ENCODE measurements around the gene MAZ. TPM values are rescaled to one million over a fixed set of nuclear protein-coding genes. Genes with fewer than 3 reads are reported as not detected.

Gene MAZ
- total and polyA plus RNA-seq, 2 of the 13 experiments (the other 11 are each of a cell fraction or from before 2014, with no cell fraction given): 203 to 277 TPM

- FAIRE-seq: no peak
- Histone ChIP-seq H3K4me2 (ENCODE audit: low read depth, low read length) (peak overlapping the region; percentile 86), H3K27ac (ENCODE audit: extremely low read length, insufficient read depth, low read length) (peak overlapping the region; percentile 53), H3K4me3 (replicated peaks in 1 of 3; ENCODE audit: insufficient read depth in 1 of 3, low read depth in 2 of 3, low read length in 3 of 3) (peak overlapping the region; percentile 59 to 71 (median 71)), H2AFZ (ENCODE audit: low read length) (no peak overlapping the region), H3K27me3 (ENCODE audit: control insufficient read depth in 1 of 2, insufficient read depth in 2 of 2, low read length in 2 of 2) (no peaks in the 10 kb centered on the region; a peak in 2 of 5 replicates), H3K9me3 (ENCODE audit: low read length) (no peaks in the 10 kb centered on the region), H3K79me2 (ENCODE audit: insufficient read depth, low read length) (peaks cover 25% of the 10 kb centered on the region), H3K4me1 (ENCODE audit: insufficient read depth, low read length) (peaks cover 98% of the 10 kb centered on the region), H4K20me1 (ENCODE audit: insufficient read depth, low read length) (peaks cover 5% of the 10 kb centered on the region; the same call in 1 of the 2 replicates), H3K9ac (ENCODE audit: insufficient read depth, low read depth, low read length) (peak overlapping the region; percentile 56), H3K36me3 (replicated peaks in 1 of 2; ENCODE audit: control insufficient read depth in 1 of 2, insufficient read depth in 2 of 2, low read length in 2 of 2) (peaks cover 0 to 9% of the 10 kb centered on the region in 2 experiments; a peak in 2 of 5 replicates)
- no peak for DNase-seq (ENCODE audit: low spot score)
- intact Hi-C loops (cut with micrococcal nuclease; ENCODE audit: unreplicated experiment) (no loop called here), in situ Hi-C loops (cut with HindIII; ENCODE audit: extremely low pct_ligation_motif_present, low pct_unique_long_range_greater_than_20kb) (loop anchor here (25.0 kb wide), 1 partner anchor 841 kb away; the partner anchor contains the start of genes FBRS and PRR14)
- ChIA-PET POLR2A (interaction anchor here (0.6 to 7.0 kb wide), 15 partner anchors 5 to 78 kb away, joined by 3 to 145 read pairs (median 6); partner anchors contain the start of genes ASPHD1, CDIPT, KIF22 and PRRT2), CTCF (ENCODE audit: low intra/inter-chr PET ratio, low total read pairs) (interaction anchor here (3.3 kb wide), 1 partner anchor 27 kb away, joined by 12 read pairs; no protein-coding TSS in a partner anchor)
- no TSS peak for BruUV-seq (replicated peaks)
- ATAC-seq: 0 out of 3 replicates have a peak, but pooled peaks have one; percentile 3
- WGBS (ENCODE audit: low lambda C conversion rate): 26% methylated on average over 7 of the region's 7 CpGs
- TF ChIP-seq GABPA (IDR thresholded peaks at IDR 0.05; ENCODE audit: low read depth, low read length): no peak
- peak; percentile 60; the same call in 1 of the 2 replicates for TF ChIP-seq GABPA (CRISPR knock-in tag; IDR thresholded peaks at IDR 0.05; ENCODE audit: low read depth)
- no peak for TF ChIP-seq HOXD1 (CRISPR knock-in tag; IDR thresholded peaks at IDR 0.05)
- 0 out of 2 replicates have a peak, but pooled peaks have one; percentile 1 for TF ChIP-seq HNF4G (IDR thresholded peaks at IDR 0.05; ENCODE audit: borderline replicate concordance, low read depth, low read length)
- TF ChIP-seq HNF4G (CRISPR knock-in tag; IDR thresholded peaks at IDR 0.05; ENCODE audit: borderline replicate concordance, low read depth): no peak
- 0 out of 2 replicates have a peak, but pooled peaks have one; percentile 17 for TF ChIP-seq ARID4A (CRISPR knock-in tag; IDR thresholded peaks at IDR 0.05; ENCODE audit: borderline replicate concordance)
- TF ChIP-seq POLR2G (IDR thresholded peaks at IDR 0.05; ENCODE audit: low read depth, low read length): peak; percentile 23; the same call in 1 of the 2 replicates
- TF ChIP-seq ZNF770 (CRISPR knock-in tag; IDR thresholded peaks at IDR 0.05): peak; percentile 88
- 0 out of 2 replicates have a peak, but pooled peaks have one; percentile 35 for TF ChIP-seq SPEN (CRISPR knock-in tag; IDR thresholded peaks at IDR 0.05; ENCODE audit: low read depth)
- no peak for TF ChIP-seq ZBTB44 (CRISPR knock-in tag; IDR thresholded peaks at IDR 0.05)
- peak; percentile 17; the same call in 1 of the 2 replicates for TF ChIP-seq IKZF5 (CRISPR knock-in tag; IDR thresholded peaks at IDR 0.05)
- 0 out of 2 replicates have a peak, but pooled peaks have one; percentile 14 for TF ChIP-seq MEF2D (CRISPR knock-in tag; IDR thresholded peaks at IDR 0.05)
- 0 out of 2 replicates have a peak, but pooled peaks have one; percentile 47 for TF ChIP-seq ZFX (CRISPR knock-in tag; IDR thresholded peaks at IDR 0.05; ENCODE audit: low read depth)
- TF ChIP-seq NFRKB (IDR thresholded peaks at IDR 0.05): no peak
- no peak for TF ChIP-seq KDM5A (IDR thresholded peaks at IDR 0.05; ENCODE audit: borderline replicate concordance, low read length)
These were observed 15.3 kb downstream of the MAZ start for GRCh38 chr16:29821643-29822115.

Measured in HepG2 (cell line).